GM12865 (cell line): ENCODE measurements around the gene GCLM.
A peak's percentile ranks its signal among the peaks of the same experiment; 100 is the strongest.
"Not testable (repeated sequence)": the region's sequence is repeated elsewhere in the genome, so short reads cannot be mapped to it uniquely, and the experiment has no call there.

Source experiments
- DNase-seq: peaks from one replicate; pipeline ENCODE4 v3.0.0; 2010; ENCODE audit warnings: low read depth
- H3K4me3 ChIP-seq: 2 replicates; pipeline ENCODE4 v1.5.1; 2011; ENCODE audit warnings: mild to moderate bottlenecking, low read depth, low read length, control low read depth
- CTCF ChIP-seq: IDR thresholded peaks from 2 replicates; pipeline ENCODE4 v1.5.1; 2011; ENCODE audit warnings: low read length, control low read depth, low read depth, inconsistent platforms; ENCODE audit not compliant: insufficient read depth; ENCODE audit errors: missing control alignments

GCLM gene

GRCh38 chr1:93864175-93864574 lies 45.1 kb downstream of the GCLM start:
- no peak for TF ChIP-seq CTCF
- no peak overlapping the region for H3K4me3 ChIP-seq
- DNase-seq = no peak

- not testable (repeated sequence) for H3K4me3 ChIP-seq, DNase-seq
Measured at GRCh38 chr1:93857653-93858052, 51.6 kb downstream of the GCLM start.

GRCh38 chr1:93855983-93856382 lies 53.2 kb downstream of the GCLM start:
- not testable (repeated sequence) for DNase-seq, H3K4me3 ChIP-seq

GRCh38 chr1:93853940-93854339 lies 55.3 kb downstream of the GCLM start:
- no peak for TF ChIP-seq CTCF
- no peak overlapping the region for H3K4me3 ChIP-seq
- DNase-seq = no peak

GRCh38 chr1:93851878-93852277 lies 57.4 kb downstream of the GCLM start:
- no peak for TF ChIP-seq CTCF
- no peak overlapping the region for H3K4me3 ChIP-seq
- no peak for DNase-seq

GRCh38 chr1:93851327-93851712 lies 57.9 kb downstream of the GCLM start:
- no peak for DNase-seq
- H3K4me3 ChIP-seq = no peak overlapping the region
- no peak for TF ChIP-seq CTCF

GRCh38 chr1:93850687-93851326 lies 58.4 kb downstream of the GCLM start:
- DNase-seq = peak; percentile 72
- peak; percentile 44 for TF ChIP-seq CTCF
- not testable (repeated sequence) for H3K4me3 ChIP-seq

GRCh38 chr1:93848350-93848883 lies 60.8 kb downstream of the GCLM start:
- DNase-seq = no peak
- H3K4me3 ChIP-seq = peak overlapping the region; percentile 58
- no peak for TF ChIP-seq CTCF
